Tibial nerve (tissue), 3 donors: Measurements from ENCODE around the gene SAFB.

Experiments used
- CTCF ChIP-seq, 5 experiments: fragments of 200-600 bp in 3 of 5; fragments of 450-650 bp in 2 of 5; sonication (generic) in 3 of 5; IDR thresholded peaks; one replicate each; pipeline ENCODE4 v1.5.1; 2016 to 2019; ENCODE audit warnings: antibody characterized with exemption in 5 of 5, mild to moderate bottlenecking in 3 of 5, moderate library complexity in 2 of 5
- POLR2A ChIP-seq, 2 donors: fragments of 450-650 bp; IDR thresholded peaks; one replicate each; pipeline ENCODE4 v1.6.1; 2017; ENCODE audit warnings: antibody characterized with exemption in 2 of 2, mild to moderate bottlenecking in 2 of 2, moderate library complexity in 2 of 2

- TF ChIP-seq POLR2A (IDR thresholded peaks at IDR 0.05): no peak
- no peak for TF ChIP-seq CTCF (IDR thresholded peaks at IDR 0.05)
Observed at GRCh38 chr19:5588441-5588840, 34.4 kb upstream of the SAFB start.
